ENCODE measurements around the gene ROCK2. TPM values are rescaled to one million over a fixed set of nuclear protein-coding genes. Genes with fewer than 3 reads are reported as not detected.

Gene ROCK2
- polyA plus RNA-seq, 1 of the 3 experiments (the other 2 are of a cell fraction): 4.2 TPM

GRCh38 chr2:11279398-11279797 is 65.0 kb downstream of the ROCK2 start:
- H3K27me3 ChIP-seq (ENCODE audit: insufficient read depth): no peaks in the 10 kb centered on the region
- no peaks in the 10 kb centered on the region for H3K4me1 ChIP-seq (ENCODE audit: control insufficient read depth in 1 of 2, insufficient read depth in 2 of 2, low read depth in 1 of 2, low read length in 1 of 2)
- no peak overlapping the region for H3K9ac ChIP-seq
- H3K9me3 ChIP-seq: peaks cover 6% of the 10 kb centered on the region; the same call in 1 of the 2 replicates
- no peak overlapping the region for H3K4me2 ChIP-seq
- no peak for DNase-seq
- WGBS (ENCODE audit: low lambda C conversion rate): 74% methylated on average over 4 of the region's 4 CpGs
- peaks cover 10% of the 10 kb centered on the region; the same call in 1 of the 2 replicates for H4K20me1 ChIP-seq (ENCODE audit: insufficient read depth)
- no peak overlapping the region for H3K27ac ChIP-seq (ENCODE audit: low read depth in 2 of 2, low read length in 1 of 2)
- POLR2A ChIA-PET: interaction anchor here (0.5 kb wide), 1 partner anchor 65 kb away, joined by 3 read pairs; the partner anchor contains the start of gene ROCK2
- TF ChIP-seq ELF1 (IDR thresholded peaks at IDR 0.05): no peak
- no peak for TF ChIP-seq TAF1 (IDR thresholded peaks at IDR 0.05; ENCODE audit: borderline replicate concordance, low read depth, low read length)
- no peak for TF ChIP-seq PBX3 (IDR thresholded peaks at IDR 0.05)
- TF ChIP-seq, protein P1, sequence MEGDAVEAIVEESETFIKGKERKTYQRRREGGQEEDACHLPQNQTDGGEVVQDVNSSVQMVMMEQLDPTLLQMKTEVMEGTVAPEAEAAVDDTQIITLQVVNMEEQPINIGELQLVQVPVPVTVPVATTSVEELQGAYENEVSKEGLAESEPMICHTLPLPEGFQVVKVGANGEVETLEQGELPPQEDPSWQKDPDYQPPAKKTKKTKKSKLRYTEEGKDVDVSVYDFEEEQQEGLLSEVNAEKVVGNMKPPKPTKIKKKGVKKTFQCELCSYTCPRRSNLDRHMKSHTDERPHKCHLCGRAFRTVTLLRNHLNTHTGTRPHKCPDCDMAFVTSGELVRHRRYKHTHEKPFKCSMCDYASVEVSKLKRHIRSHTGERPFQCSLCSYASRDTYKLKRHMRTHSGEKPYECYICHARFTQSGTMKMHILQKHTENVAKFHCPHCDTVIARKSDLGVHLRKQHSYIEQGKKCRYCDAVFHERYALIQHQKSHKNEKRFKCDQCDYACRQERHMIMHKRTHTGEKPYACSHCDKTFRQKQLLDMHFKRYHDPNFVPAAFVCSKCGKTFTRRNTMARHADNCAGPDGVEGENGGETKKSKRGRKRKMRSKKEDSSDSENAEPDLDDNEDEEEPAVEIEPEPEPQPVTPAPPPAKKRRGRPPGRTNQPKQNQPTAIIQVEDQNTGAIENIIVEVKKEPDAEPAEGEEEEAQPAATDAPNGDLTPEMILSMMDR (IDR thresholded peaks at IDR 0.05): no peak
- TF ChIP-seq SMC3 (IDR thresholded peaks at IDR 0.05; ENCODE audit: low read depth, low read length): no peak
- TF ChIP-seq FOXJ3 (CRISPR knock-in tag; IDR thresholded peaks at IDR 0.05): no peak
- no peak for TF ChIP-seq EZH2phosphoT487 (IDR thresholded peaks at IDR 0.05; ENCODE audit: borderline replicate concordance, low read depth)
- no peak for TF ChIP-seq GABPA (IDR thresholded peaks at IDR 0.05; ENCODE audit: low read depth)
- no peak for TF ChIP-seq NFIC (IDR thresholded peaks at IDR 0.05; ENCODE audit: borderline replicate concordance)
- TF ChIP-seq RAD21 (IDR thresholded peaks at IDR 0.05; ENCODE audit: low read length): no peak
- TF ChIP-seq FOSL2 (IDR thresholded peaks at IDR 0.05; ENCODE audit: borderline replicate concordance, low read depth): no peak
- no peak for TF ChIP-seq CHD2 (IDR thresholded peaks at IDR 0.05; ENCODE audit: low read length, partially characterized antibody)
- no peak for TF ChIP-seq NRF1 (IDR thresholded peaks at IDR 0.05; ENCODE audit: low read depth, low read length)
- TF ChIP-seq RXRA (IDR thresholded peaks at IDR 0.05; ENCODE audit: borderline replicate concordance, low read depth): no peak
- CTCF ChIA-PET: interaction anchor here (0.6 to 1.4 kb wide), 3 partner anchors 31 to 132 kb away, joined by 3 to 4 read pairs (median 4); no protein-coding TSS in a partner anchor
- peaks cover 14 to 52% of the 10 kb centered on the region in 2 experiments for H3K36me3 ChIP-seq (replicated peaks in 1 of 2; ENCODE audit: control insufficient read depth in 1 of 2, insufficient read depth in 2 of 2, low read length in 1 of 2)
- H2AFZ ChIP-seq (ENCODE audit: low read depth): no peak overlapping the region
- H3K9me2 ChIP-seq: no peaks in the 10 kb centered on the region
- peaks cover 91% of the 10 kb centered on the region for H3K79me2 ChIP-seq (ENCODE audit: insufficient read depth)
- H3F3A ChIP-seq (replicated peaks; ENCODE audit: insufficient read depth): peaks cover 12% of the 10 kb centered on the region
- no peak overlapping the region for H3K4me3 ChIP-seq (ENCODE audit: low read depth in 2 of 2, low read length in 1 of 2)

DNA sequence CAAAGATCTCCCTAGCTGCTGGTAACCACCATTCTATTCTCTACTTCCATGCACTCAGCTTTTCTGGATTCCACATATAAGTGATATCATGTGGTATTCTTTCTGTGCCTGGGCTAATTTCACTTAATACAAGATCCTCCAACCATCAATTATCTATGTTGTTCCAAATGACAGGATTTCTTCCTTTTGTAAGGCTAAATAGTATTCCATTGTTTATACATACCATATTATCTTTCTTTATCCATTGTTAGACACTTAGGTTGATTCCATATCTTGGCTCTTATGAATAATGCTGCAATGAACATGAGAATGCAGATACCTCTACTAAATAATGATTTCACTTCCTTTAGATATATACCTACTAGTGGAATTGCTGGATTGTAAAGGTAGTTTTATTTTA is 66.2 kb downstream of the ROCK2 start:
- CTCF ChIA-PET: no interaction called here
- POLR2A ChIA-PET: no interaction called here
- TF ChIP-seq PBX3 (IDR thresholded peaks at IDR 0.05) (no peak), NRF1 (IDR thresholded peaks at IDR 0.05; ENCODE audit: low read depth, low read length) (no peak), GABPA (IDR thresholded peaks at IDR 0.05; ENCODE audit: low read depth) (no peak), MEF2A (IDR thresholded peaks at IDR 0.05; ENCODE audit: borderline replicate concordance, low read depth) (no peak), EZH2phosphoT487 (IDR thresholded peaks at IDR 0.05; ENCODE audit: borderline replicate concordance, low read depth) (no peak), SIN3A (IDR thresholded peaks at IDR 0.05; ENCODE audit: borderline replicate concordance, low read depth, low read length) (no peak), REST (IDR thresholded peaks at IDR 0.05; ENCODE audit: low read depth, low read length) (no peak), RCOR1 (IDR thresholded peaks at IDR 0.05; ENCODE audit: low read length) (no peak), RXRA (IDR thresholded peaks at IDR 0.05; ENCODE audit: borderline replicate concordance, low read depth) (no peak)
- TF ChIP-seq, protein P2, sequence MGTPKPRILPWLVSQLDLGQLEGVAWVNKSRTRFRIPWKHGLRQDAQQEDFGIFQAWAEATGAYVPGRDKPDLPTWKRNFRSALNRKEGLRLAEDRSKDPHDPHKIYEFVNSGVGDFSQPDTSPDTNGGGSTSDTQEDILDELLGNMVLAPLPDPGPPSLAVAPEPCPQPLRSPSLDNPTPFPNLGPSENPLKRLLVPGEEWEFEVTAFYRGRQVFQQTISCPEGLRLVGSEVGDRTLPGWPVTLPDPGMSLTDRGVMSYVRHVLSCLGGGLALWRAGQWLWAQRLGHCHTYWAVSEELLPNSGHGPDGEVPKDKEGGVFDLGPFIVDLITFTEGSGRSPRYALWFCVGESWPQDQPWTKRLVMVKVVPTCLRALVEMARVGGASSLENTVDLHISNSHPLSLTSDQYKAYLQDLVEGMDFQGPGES (IDR thresholded peaks at IDR 0.05; ENCODE audit: low read depth, low read length): no peak

More for the DNA sequence above, 66.2 kb downstream of the ROCK2 start:
- Histone ChIP-seq H3K79me2 (ENCODE audit: insufficient read depth) (peaks cover 94% of the 10 kb centered on the region), H3K9ac (no peak overlapping the region), H4K20me1 (ENCODE audit: insufficient read depth) (peaks cover 13% of the 10 kb centered on the region; the same call in 1 of the 2 replicates), H3K4me3 (ENCODE audit: low read depth in 2 of 2, low read length in 1 of 2) (no peak overlapping the region), H3K9me2 (no peaks in the 10 kb centered on the region), H3K9me3 (no peaks in the 10 kb centered on the region), H3K4me1 (ENCODE audit: control insufficient read depth in 1 of 2, insufficient read depth in 2 of 2, low read depth in 1 of 2, low read length in 1 of 2) (no peaks in the 10 kb centered on the region), H2AFZ (ENCODE audit: low read depth) (no peak overlapping the region), H3K4me2 (no peak overlapping the region), H3K27ac (ENCODE audit: low read depth in 2 of 2, low read length in 1 of 2) (no peak overlapping the region), H3K36me3 (replicated peaks in 1 of 2; ENCODE audit: control insufficient read depth in 1 of 2, insufficient read depth in 2 of 2, low read length in 1 of 2) (peaks cover 7 to 48% of the 10 kb centered on the region in 2 experiments), H3F3A (replicated peaks; ENCODE audit: insufficient read depth) (peaks cover 9% of the 10 kb centered on the region), H3K27me3 (ENCODE audit: insufficient read depth) (no peaks in the 10 kb centered on the region)
- DNase-seq: no peak

All from SK-N-SH (cell line).